Measurements from ENCODE around the gene S100B.

- no peak for TF ChIP-seq CTCF (IDR thresholded peaks at IDR 0.05 in 2 of 3, conservative IDR thresholded peaks at IDR 0.05 in 1 of 3; ENCODE audit: borderline replicate concordance in 1 of 3, insufficient read depth in 1 of 3, low read depth in 2 of 3, low read length in 2 of 3)
- TF ChIP-seq SIN3A (IDR thresholded peaks at IDR 0.05; ENCODE audit: low read depth), result no peak
- TF ChIP-seq EGR1 (IDR thresholded peaks at IDR 0.05; ENCODE audit: low read depth), result no peak
Measured at GRCh38 chr21:46616050-46616449, 11.2 kb upstream of the S100B start.
